GM10248 (cell line): ENCODE data around the gene NINL.

Experiments
- CTCF ChIA-PET: fragments of 300-600 bp; sonication (Branson Sonifier 250); formaldehyde crosslinking; extraction: SDS; loops from one replicate; lab custom pipeline; 2021; ENCODE audit warnings: antibody characterized with exemption; lab: Yijun Ruan, JAX
- POLR2A ChIA-PET: fragments of 350-650 bp; sonication (Branson Sonifier 250); formaldehyde crosslinking; extraction: SDS; loops from one replicate; lab custom pipeline; 2020; ENCODE audit warnings: antibody characterized with exemption; lab: Yijun Ruan, JAX
- DNase-seq: peaks from one replicate; pipeline ENCODE4 v3.0.0; 2012; ENCODE audit errors: extremely low spot score
- CTCF ChIP-seq: IDR thresholded peaks from 2 replicates; pipeline ENCODE4 v1.5.1; 2012; ENCODE audit warnings: mild to moderate bottlenecking, low read depth; ENCODE audit errors: extremely low read depth, missing control alignments, control extremely low read depth

The NINL gene

GRCh38 chr20:25514747-25515340 is 70.5 kb downstream of the NINL start:
- ChIA-PET POLR2A (no interaction called here), CTCF (no interaction called here)
- TF ChIP-seq CTCF, result no peak
- DNase-seq, result no peak

DNA sequence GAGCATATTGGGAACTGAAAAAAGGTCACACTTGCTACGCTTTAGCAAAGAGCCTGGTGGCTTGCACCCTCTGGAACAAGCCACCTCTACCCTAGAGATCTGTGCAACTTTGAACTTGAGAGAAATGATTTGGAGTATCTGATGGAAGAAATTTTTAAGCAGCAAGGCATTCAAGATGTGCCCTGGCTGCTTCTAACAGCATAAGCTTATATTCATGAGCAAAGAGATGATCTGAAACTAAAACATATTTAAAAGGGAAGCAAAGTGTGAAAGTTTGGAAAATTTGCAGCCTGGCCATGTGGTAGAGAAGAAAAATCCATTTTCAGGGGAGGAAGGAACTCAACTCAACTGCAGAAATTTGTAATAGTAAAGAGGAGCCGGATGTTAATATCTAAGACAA is 71.1 kb downstream of the NINL start:
- POLR2A ChIA-PET, result no interaction called here
- TF ChIP-seq CTCF, result no peak
- DNase-seq, result no peak
- CTCF ChIA-PET, result no interaction called here

DNA sequence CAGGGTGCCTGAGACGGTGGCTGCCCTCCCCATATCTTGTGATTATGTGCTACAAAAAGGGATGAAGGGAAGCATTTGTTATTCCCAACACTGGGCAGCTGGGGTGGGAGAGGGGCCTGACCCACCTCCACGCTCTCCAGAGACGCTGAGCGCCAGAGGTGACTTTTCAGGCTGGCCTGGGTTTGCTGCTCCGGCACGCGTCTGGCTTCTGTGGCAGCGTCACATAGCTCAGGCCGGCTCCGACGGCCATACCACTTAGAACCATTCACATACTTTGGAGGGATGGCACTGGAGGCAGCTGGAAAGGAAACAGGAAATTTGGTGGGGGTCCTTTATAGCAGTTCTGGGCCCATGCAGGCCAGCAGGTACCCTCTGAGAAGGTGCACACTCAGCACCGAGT is 72.6 kb downstream of the NINL start:
- no peak for DNase-seq
- ChIA-PET POLR2A (no interaction called here), CTCF (no interaction called here)
- no peak for TF ChIP-seq CTCF

DNA sequence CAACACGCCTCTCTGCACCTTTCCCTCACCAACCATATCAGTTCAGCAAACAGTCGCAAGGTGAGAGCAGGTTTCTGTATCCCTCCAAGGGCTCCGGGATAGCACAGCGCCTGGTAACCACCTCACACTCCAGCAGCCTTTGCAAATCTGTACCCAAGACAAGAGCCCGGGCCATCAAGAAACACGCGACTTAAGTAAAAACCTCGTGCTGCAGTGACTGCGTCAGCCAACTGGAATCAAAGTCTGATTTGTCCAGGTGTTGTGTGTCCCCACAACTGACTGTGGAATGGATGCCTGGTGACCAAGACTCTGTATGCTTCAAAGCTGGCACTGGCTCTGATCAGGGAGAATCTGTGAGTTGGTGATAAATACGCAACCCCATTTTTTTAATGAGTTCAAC is 74.1 kb downstream of the NINL start:
- TF ChIP-seq CTCF, result no peak
- POLR2A ChIA-PET, result no interaction called here

GRCh38 chr20:25510721-25511120 is 74.6 kb downstream of the NINL start:
- POLR2A ChIA-PET, result no interaction called here
- no peak for TF ChIP-seq CTCF
- DNase-seq, result no peak
- CTCF ChIA-PET, result no interaction called here

More for the DNA sequence above, 74.1 kb downstream of the NINL start:
- DNase-seq, result no peak
- CTCF ChIA-PET, result no interaction called here

- CTCF ChIA-PET, result interaction anchor here (0.9 kb wide), 1 partner anchor 31 kb away, joined by 3 read pairs; no protein-coding TSS in a partner anchor
- POLR2A ChIA-PET, result no interaction called here
- TF ChIP-seq CTCF, result no peak
- DNase-seq, result no peak
Measured at GRCh38 chr20:25510202-25510601, 75.1 kb downstream of the NINL start.
